ENCODE results near the gene AQP4. TPM values are rescaled to one million over a fixed set of nuclear protein-coding genes. Genes with fewer than 3 reads are reported as not detected.

AQP4 gene
- polyA plus RNA-seq (ENCODE audit: insufficient read length in 10 of 10) = under 1 TPM; 0.30 to 0.82 (median 0.55) TPM
- long read RNA-seq, donor 1 = 0 reads
- long read RNA-seq, donor 2 = 0 reads
- long read RNA-seq, donor 3 = 0 reads
- long read RNA-seq, donor 4 = 0 reads
- long read RNA-seq, donor 5 = 0 reads
- long read RNA-seq, donor 6, full-length matches to known transcripts = 1 of 1 reads
- long read RNA-seq, donor 6, partial matches to known transcripts = 0 of 1 reads
- long read RNA-seq, donor 6, other reads (novel, unspliced or antisense) = 0 of 1 reads
- long read RNA-seq, donor 7 = 0 reads
- long read RNA-seq, donor 8 = 0 reads
- long read RNA-seq, donor 9 = 0 reads

GRCh38 chr18:26865557-26865956, at the start of gene AQP4:
Gene AQP4, minus strand, starts transcription at chr18:26865707. Its CDS starts 18 bp downstream, at chr18:26865689.
- DNase-seq = peak in 1 of 3 donors; percentile 18

GRCh38 chr18:26911840-26912239, 46.3 kb upstream of the AQP4 start:
- DNase-seq = no peak

- no peak for DNase-seq
These were observed 44.2 kb upstream of the AQP4 start for GRCh38 chr18:26909599-26910290.

GRCh38 chr18:26908906-26909305, 43.4 kb upstream of the AQP4 start:
- no peak for DNase-seq

- DNase-seq = no peak
These were observed 36.8 kb upstream of the AQP4 start for GRCh38 chr18:26902291-26902690.

- no peak for DNase-seq
These were observed 35.5 kb upstream of the AQP4 start for GRCh38 chr18:26901020-26901419.

- peak in 1 of 3 donors; percentile 14 for DNase-seq
These were observed 28.9 kb upstream of the AQP4 start for GRCh38 chr18:26894426-26894825.

- DNase-seq = peak; percentile 1 to 60 (median 42)
These were observed 28.5 kb upstream of the AQP4 start for GRCh38 chr18:26893996-26894395.

- DNase-seq = no peak
These were observed 22.8 kb upstream of the AQP4 start for GRCh38 chr18:26888259-26888658.

- DNase-seq = no peak
These were observed 9.6 kb upstream of the AQP4 start for GRCh38 chr18:26875040-26875654.

- DNase-seq = no peak
These were observed 8.8 kb upstream of the AQP4 start for GRCh38 chr18:26874283-26874682.

GRCh38 chr18:26869640-26870039, 4.1 kb upstream of the AQP4 start:
- no peak for DNase-seq

GRCh38 chr18:26868968-26869586, 3.6 kb upstream of the AQP4 start:
- peak in 1 of 3 donors; percentile 24 for DNase-seq

GRCh38 chr18:26867471-26867870, 2.0 kb upstream of the AQP4 start:
- DNase-seq = no peak

- DNase-seq = no peak
These were observed 849 bp downstream of the AQP4 start for GRCh38 chr18:26864658-26865057.

- peak in 1 of 3 donors; percentile 16 for DNase-seq
These were observed 1.5 kb downstream of the AQP4 start for GRCh38 chr18:26863921-26864497.

GRCh38 chr18:26863122-26863879, 2.2 kb downstream of the AQP4 start:
- DNase-seq = peak; percentile 9 to 67 (median 37)

GRCh38 chr18:26862084-26862483, 3.4 kb downstream of the AQP4 start:
- no peak for DNase-seq

GRCh38 chr18:26854292-26854881, 11.1 kb downstream of the AQP4 start:
- no peak for DNase-seq

GRCh38 chr18:26853401-26853800, 12.1 kb downstream of the AQP4 start:
- DNase-seq = no peak

GRCh38 chr18:26843760-26844159, 21.7 kb downstream of the AQP4 start:
- no peak for DNase-seq
